Tibial nerve (tissue), 4 donors: ENCODE measurements around the gene TMEM123. TPM values are rescaled to one million over a fixed set of nuclear protein-coding genes. Genes with fewer than 3 reads are reported as not detected.
A peak's percentile ranks its signal among the peaks of the same experiment; 100 is the strongest.

Experiments used
- DNase-seq, 2 donors: peaks; one replicate each; pipeline ENCODE4 v3.0.0-alpha.2; 2019; ENCODE audit warnings: low spot score in 2 of 2
- H3K27ac ChIP-seq, 4 donors: fragments of 200-600 bp; sonication (generic) in 3 of 4; one replicate each; pipeline ENCODE4 v1.5.1; 2017 to 2019; ENCODE audit warnings: mild to moderate bottlenecking in 1 of 4
- H3K27me3 ChIP-seq, 2 donors: fragments of 200-600 bp; sonication (generic) in 1 of 2; one replicate each; pipeline versions ENCODE4 v1.5.1 to v1.6.0; 2017 to 2019
- H3K36me3 ChIP-seq, 3 donors: fragments of 200-600 bp; sonication (generic); one replicate each; pipeline ENCODE4 v1.5.1; 2018 to 2019
- H3K4me1 ChIP-seq, 4 donors: fragments of 200-600 bp; sonication (generic) in 3 of 4; one replicate each; pipeline ENCODE4 v1.5.1; 2017 to 2019
- H3K4me3 ChIP-seq, 4 donors: fragments of 200-600 bp; sonication (generic) in 3 of 4; one replicate each; pipeline ENCODE4 v1.5.1; 2017 to 2019; ENCODE audit warnings: mild to moderate bottlenecking in 1 of 4, moderate library complexity in 1 of 4
- H3K9me3 ChIP-seq, 4 donors: fragments of 200-600 bp; sonication (generic) in 3 of 4; one replicate each; pipeline ENCODE4 v1.5.1; 2017 to 2019
- CTCF ChIP-seq, 5 experiments: fragments of 200-600 bp in 3 of 5; fragments of 450-650 bp in 2 of 5; sonication (generic) in 3 of 5; IDR thresholded peaks; one replicate each; pipeline ENCODE4 v1.5.1; 2016 to 2019; ENCODE audit warnings: antibody characterized with exemption in 5 of 5, mild to moderate bottlenecking in 3 of 5, moderate library complexity in 2 of 5
- EP300 ChIP-seq, 2 donors: sonication (generic); formaldehyde crosslinking; IDR thresholded peaks; one replicate each; pipeline ENCODE4 v1.6.1; 2017; ENCODE audit warnings: antibody characterized with exemption in 2 of 2, mild to moderate bottlenecking in 1 of 2
- POLR2A ChIP-seq, 2 donors: fragments of 450-650 bp; IDR thresholded peaks; one replicate each; pipeline ENCODE4 v1.6.1; 2017; ENCODE audit warnings: antibody characterized with exemption in 2 of 2, mild to moderate bottlenecking in 2 of 2, moderate library complexity in 2 of 2
- WGBS, 2 donors: methylation state at CpG; one replicate each; pipeline ENCODE4 v1.1.5; 2018; 5-methylcytosine and 5-hydroxymethylcytosine counted together
- total RNA-seq, 4 donors: library from RNA; depleted of rRNA; stranded (reverse); fragments of >200 nt; gene quantifications; one replicate each; pipeline ENCODE4 v1.1.0, GENCODE V29; 2016

TMEM123 gene
- total RNA-seq, 4 donors from 2014 or later: 145 to 196 (median 181) TPM

- no peak for DNase-seq
- H3K9me3 ChIP-seq: no peaks in the 10 kb centered on the region
- peaks cover 0 to 28% (median 11%) of the 10 kb centered on the region in 4 donors for H3K4me1 ChIP-seq
- no peaks in the 10 kb centered on the region for H3K27me3 ChIP-seq
- no peak overlapping the region for H3K4me3 ChIP-seq
- no peaks in the 10 kb centered on the region for H3K36me3 ChIP-seq
- no peak overlapping the region for H3K27ac ChIP-seq
- WGBS, 2 donors: 94 to 97% methylated on average over 4 of the region's 4 CpGs
- TF ChIP-seq CTCF (IDR thresholded peaks at IDR 0.05) (no peak), EP300 (IDR thresholded peaks at IDR 0.05) (no peak), POLR2A (IDR thresholded peaks at IDR 0.05) (no peak)
Observed at GRCh38 chr11:102472127-102472526, 19.6 kb upstream of the TMEM123 start.

GRCh38 chr11:102471474-102471873, 18.9 kb upstream of the TMEM123 start:
- no peak overlapping the region for H3K27ac ChIP-seq

GRCh38 chr11:102470251-102470650, 17.7 kb upstream of the TMEM123 start:
- Histone ChIP-seq H3K4me1 (peaks cover 0 to 30% (median 7%) of the 10 kb centered on the region in 4 donors), H3K9me3 (no peaks in the 10 kb centered on the region), H3K4me3 (no peak overlapping the region), H3K27me3 (no peaks in the 10 kb centered on the region), H3K36me3 (no peaks in the 10 kb centered on the region), H3K27ac (no peak overlapping the region)
- no peak for TF ChIP-seq POLR2A (IDR thresholded peaks at IDR 0.05)
- TF ChIP-seq EP300 (IDR thresholded peaks at IDR 0.05): no peak
- no peak for TF ChIP-seq CTCF (IDR thresholded peaks at IDR 0.05)
- 92% methylated on average over 3 of the region's 3 CpGs for WGBS, 2 donors
- no peak for DNase-seq

More at GRCh38 chr11:102471474-102471873, 18.9 kb upstream of the TMEM123 start:
- H3K27me3 ChIP-seq: no peaks in the 10 kb centered on the region
- H3K4me1 ChIP-seq: peaks cover 0 to 29% (median 8%) of the 10 kb centered on the region in 4 donors
- H3K4me3 ChIP-seq: no peak overlapping the region
- TF ChIP-seq EP300 (IDR thresholded peaks at IDR 0.05): no peak
- no peak for DNase-seq
- H3K9me3 ChIP-seq: no peaks in the 10 kb centered on the region
- no peaks in the 10 kb centered on the region for H3K36me3 ChIP-seq

- peak overlapping the region in 1 of 4 donors; percentile 15 for H3K27ac ChIP-seq
- H3K4me1 ChIP-seq: peaks cover 0 to 32% (median 7%) of the 10 kb centered on the region in 4 donors
- H3K4me3 ChIP-seq: no peak overlapping the region
- TF ChIP-seq EP300 (IDR thresholded peaks at IDR 0.05): no peak
- TF ChIP-seq POLR2A (IDR thresholded peaks at IDR 0.05): no peak
- TF ChIP-seq CTCF (IDR thresholded peaks at IDR 0.05): no peak
- H3K27me3 ChIP-seq: no peaks in the 10 kb centered on the region
- no peaks in the 10 kb centered on the region for H3K9me3 ChIP-seq
- WGBS, 2 donors: 65 to 76% methylated on average over 8 of the region's 8 CpGs
- H3K36me3 ChIP-seq: no peaks in the 10 kb centered on the region
- no peak for DNase-seq
Observed at GRCh38 chr11:102469196-102469821, 16.7 kb upstream of the TMEM123 start.

- H3K27ac ChIP-seq: peak overlapping the region in 1 of 4 donors; percentile 15
- no peak for DNase-seq
- 69 to 75% methylated on average over 6 of the region's 6 CpGs for WGBS, 2 donors
- H3K4me1 ChIP-seq: peaks cover 0 to 32% (median 7%) of the 10 kb centered on the region in 4 donors
- no peak for TF ChIP-seq POLR2A (IDR thresholded peaks at IDR 0.05)
- no peak for TF ChIP-seq EP300 (IDR thresholded peaks at IDR 0.05)
- TF ChIP-seq CTCF (IDR thresholded peaks at IDR 0.05): no peak
- no peaks in the 10 kb centered on the region for H3K9me3 ChIP-seq
- H3K36me3 ChIP-seq: no peaks in the 10 kb centered on the region
- H3K4me3 ChIP-seq: no peak overlapping the region
- no peaks in the 10 kb centered on the region for H3K27me3 ChIP-seq
Observed at GRCh38 chr11:102468616-102469195, 16.1 kb upstream of the TMEM123 start.
